GM12872 (cell line): ENCODE results near the gene PNPLA1.

Experiments
- TF ChIP-seq, protein P1 (sequence below): IDR thresholded peaks from 3 replicates; pipeline ENCODE4 v1.5.1; 2011; ENCODE audit warnings: low read depth, mild to moderate bottlenecking, low read length, moderate library complexity; ENCODE audit not compliant: insufficient read depth

Gene PNPLA1

DNA sequence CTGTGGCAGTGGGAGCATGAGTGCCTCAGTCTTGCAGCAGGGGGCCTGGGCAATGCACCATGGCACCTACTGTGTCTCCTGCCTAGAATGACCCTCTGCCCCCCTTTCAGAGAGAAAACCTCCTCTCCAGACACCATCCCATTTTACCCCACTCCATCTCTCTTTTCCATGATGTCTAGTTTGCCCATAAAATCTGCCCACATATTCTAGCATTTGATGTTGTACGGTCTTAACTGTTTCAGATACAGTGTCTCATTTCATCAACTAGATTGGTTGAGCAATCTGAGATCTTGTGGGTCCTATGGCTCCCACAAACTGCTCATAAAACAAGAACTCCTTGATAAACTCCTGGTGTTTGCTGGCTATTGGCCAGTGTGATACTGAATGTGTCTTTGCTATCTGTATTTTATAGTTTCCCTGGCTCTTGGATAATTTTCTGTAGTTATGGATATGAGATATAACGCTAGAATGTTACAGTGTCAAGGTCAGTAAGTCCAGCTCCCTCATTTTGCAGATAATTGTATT lies 8.1 kb downstream of the PNPLA1 start:
- TF ChIP-seq, protein P1, sequence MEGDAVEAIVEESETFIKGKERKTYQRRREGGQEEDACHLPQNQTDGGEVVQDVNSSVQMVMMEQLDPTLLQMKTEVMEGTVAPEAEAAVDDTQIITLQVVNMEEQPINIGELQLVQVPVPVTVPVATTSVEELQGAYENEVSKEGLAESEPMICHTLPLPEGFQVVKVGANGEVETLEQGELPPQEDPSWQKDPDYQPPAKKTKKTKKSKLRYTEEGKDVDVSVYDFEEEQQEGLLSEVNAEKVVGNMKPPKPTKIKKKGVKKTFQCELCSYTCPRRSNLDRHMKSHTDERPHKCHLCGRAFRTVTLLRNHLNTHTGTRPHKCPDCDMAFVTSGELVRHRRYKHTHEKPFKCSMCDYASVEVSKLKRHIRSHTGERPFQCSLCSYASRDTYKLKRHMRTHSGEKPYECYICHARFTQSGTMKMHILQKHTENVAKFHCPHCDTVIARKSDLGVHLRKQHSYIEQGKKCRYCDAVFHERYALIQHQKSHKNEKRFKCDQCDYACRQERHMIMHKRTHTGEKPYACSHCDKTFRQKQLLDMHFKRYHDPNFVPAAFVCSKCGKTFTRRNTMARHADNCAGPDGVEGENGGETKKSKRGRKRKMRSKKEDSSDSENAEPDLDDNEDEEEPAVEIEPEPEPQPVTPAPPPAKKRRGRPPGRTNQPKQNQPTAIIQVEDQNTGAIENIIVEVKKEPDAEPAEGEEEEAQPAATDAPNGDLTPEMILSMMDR = no peak

DNA sequence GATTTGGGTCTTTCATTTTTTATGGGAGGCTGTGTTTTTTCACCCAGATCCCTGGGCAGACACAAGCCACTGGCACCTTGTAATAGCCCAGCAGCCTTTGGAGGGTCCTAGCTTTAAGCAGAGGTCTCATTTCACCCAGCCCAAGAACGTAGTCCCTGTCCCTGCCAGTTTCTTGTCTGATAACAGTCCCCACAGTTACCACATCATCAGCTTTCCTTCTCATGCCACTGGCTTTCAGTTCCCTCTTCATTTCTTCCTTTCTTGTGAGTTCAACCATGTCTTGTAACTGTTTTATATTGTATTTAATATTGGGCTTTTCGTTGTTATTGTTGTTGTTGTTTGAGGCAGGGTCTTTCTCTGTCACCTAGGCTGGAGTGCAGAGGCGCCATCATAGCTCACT lies 10.6 kb downstream of the PNPLA1 start:
- TF ChIP-seq, protein P1 = no peak

DNA sequence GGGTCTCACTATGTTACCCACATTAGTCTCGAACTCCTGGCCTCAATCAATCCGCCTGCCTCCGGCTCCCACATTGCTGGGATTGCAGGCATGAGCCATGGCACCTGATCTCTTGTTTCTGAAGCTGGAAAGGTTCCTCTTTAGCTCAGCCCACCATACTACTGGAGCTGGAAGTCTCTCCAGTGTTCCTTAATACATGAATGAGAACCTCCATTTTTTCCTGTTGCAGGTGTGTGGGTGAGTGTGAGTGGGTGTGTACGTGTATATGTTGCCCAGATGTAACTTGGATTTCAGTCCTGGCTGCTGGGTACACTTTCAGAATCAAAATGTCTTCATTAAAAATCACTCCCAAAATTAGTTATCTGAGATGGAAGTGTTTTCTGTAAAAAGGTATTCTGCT lies 11.1 kb downstream of the PNPLA1 start:
- TF ChIP-seq, protein P1 = no peak

DNA sequence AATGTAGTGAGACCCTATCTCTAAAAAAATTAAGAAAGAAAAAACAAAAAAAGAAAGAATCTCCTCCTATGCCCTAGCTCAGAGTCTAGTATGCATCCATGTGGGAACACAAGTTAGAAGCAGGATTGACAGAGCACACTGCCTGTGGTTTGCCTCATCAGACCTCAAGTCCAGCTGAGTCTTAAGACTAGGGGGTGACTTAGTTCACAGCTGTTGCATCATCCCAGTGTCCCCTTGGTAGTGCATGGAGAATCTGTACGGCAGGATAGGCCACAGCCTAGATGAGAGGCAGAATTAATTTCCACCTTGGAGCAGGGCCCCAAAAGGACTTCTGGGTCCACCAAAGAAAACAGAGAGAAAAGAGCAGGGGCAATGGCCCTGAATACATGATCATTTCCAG lies 13.7 kb downstream of the PNPLA1 start:
- TF ChIP-seq, protein P1 = no peak

DNA sequence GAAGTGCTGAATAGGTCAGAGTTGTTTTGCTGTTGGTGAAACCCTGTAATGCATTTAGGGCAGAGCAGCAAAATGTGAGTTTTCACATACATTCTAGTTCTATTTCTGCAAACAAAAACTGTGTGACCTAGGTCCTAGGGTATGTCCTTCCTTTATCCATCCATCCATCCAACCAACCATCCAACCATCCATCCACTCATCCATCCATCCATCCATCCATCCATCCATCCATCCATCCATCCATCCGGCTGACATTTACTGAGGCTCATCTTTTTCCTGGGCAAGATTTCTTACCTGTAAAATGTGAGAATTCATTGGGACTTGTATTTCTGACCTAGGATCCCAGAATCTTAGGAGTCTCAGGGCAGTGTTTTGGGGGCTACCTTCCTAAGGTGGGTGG lies 14.5 kb downstream of the PNPLA1 start:
- TF ChIP-seq, protein P1 = no peak

DNA sequence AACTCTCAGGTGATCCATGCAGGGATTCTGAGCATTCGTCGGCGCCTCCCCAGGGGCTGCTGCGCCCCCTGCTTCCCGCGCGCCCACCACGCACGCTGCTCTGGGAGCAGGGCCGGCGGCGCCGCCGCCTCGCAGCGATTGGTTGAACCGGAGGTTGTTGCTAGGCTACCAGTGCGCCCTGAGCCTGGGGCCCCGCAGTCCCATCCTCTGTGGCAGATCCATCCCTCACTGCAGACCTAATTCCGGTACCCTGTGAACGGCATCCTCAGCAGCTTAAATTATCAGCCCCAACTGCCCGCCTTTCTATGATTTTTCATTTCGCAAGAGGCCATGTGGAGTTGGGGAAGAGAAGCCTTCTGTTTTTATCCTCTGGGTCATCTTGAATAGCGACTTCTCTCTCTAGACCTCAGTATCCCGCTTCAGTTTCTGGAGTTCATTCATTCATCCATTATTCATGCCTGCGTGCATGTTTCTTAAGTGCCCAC lies 15.4 kb downstream of the PNPLA1 start:
- TF ChIP-seq, protein P1 = no peak

DNA sequence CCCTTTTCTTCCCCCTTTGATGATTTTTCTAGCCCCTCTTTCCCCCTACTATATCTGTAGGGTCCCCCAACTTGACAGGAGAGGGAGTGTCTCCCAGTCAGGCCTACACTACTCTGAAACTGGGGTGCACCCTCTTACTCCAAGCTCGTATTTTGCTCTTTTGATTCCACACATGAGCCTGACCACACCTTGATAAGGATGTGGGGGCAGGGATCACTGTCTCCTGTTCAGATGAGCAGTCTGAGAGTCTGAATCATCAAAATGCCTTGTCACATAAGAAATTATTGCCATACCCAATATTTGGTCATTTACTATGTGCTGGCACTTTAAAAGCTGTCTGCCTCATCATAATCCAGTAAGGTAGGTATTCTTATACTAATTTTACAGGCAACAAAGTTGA lies 15.9 kb downstream of the PNPLA1 start:
- TF ChIP-seq, protein P1 = no peak
